OCI-LY3 (cell line): Measurements from ENCODE around the gene COLQ.

ENCODE experiments used
- H2AFZ ChIP-seq: fragments of 200-600, 300-600 bp; shearing (Covaris generic); 2 replicates; pipeline ENCODE4 v1.6.0; 2014; ENCODE audit warnings: antibody characterized with exemption, low read depth, low read length
- H3K27ac ChIP-seq: fragments of 200-600, 300-600 bp; sonication (generic); 2 replicates; pipeline ENCODE4 v1.5.1; 2014; ENCODE audit warnings: mild to moderate bottlenecking, low read length, moderate library complexity, mixed read lengths
- H3K27me3 ChIP-seq: fragments of 200-600, 300-600 bp; sonication (generic); 2 replicates; pipeline ENCODE4 v1.6.1; 2014; ENCODE audit warnings: low read depth, low read length, mixed read lengths
- H3K36me3 ChIP-seq: fragments of 200-600, 300-600 bp; sonication (generic); replicated peaks from 2 replicates; pipeline ENCODE3; 2014; ENCODE audit warnings: low read depth, low read length, mixed read lengths
- H3K4me1 ChIP-seq: fragments of 300-600, 200-600 bp; sonication (generic); 2 replicates; pipeline ENCODE4 v1.6.1; 2014; ENCODE audit warnings: low read length, mixed read lengths
- H3K4me2 ChIP-seq: fragments of 200-600, 300-600 bp; sonication (generic); 2 replicates; pipeline ENCODE4 v1.6.1; 2014; ENCODE audit warnings: low read length, mixed read lengths
- H3K4me3 ChIP-seq: fragments of 300-600, 200-600 bp; sonication (generic); 2 replicates; pipeline ENCODE4 v1.5.1; 2014; ENCODE audit warnings: antibody characterized with exemption, mild to moderate bottlenecking, low read length, moderate library complexity
- H3K79me2 ChIP-seq: fragments of 300-600, 200-600 bp; shearing (Covaris generic); 2 replicates; pipeline ENCODE4 v1.6.1; 2014; ENCODE audit warnings: mild to moderate bottlenecking, low read length, mixed read lengths
- H3K9ac ChIP-seq: fragments of 300-600, 200-600 bp; shearing (Covaris generic); 2 replicates; pipeline ENCODE4 v1.6.0; 2014; ENCODE audit warnings: mild to moderate bottlenecking, low read length, moderate library complexity
- H3K9me3 ChIP-seq: fragments of 200-600, 300-600 bp; shearing (Covaris generic); 2 replicates; pipeline ENCODE4 v1.6.1; 2014; ENCODE audit warnings: low read length, mixed read lengths; ENCODE audit not compliant: insufficient read depth
- H4K20me1 ChIP-seq: fragments of 200-600, 300-600 bp; sonication (generic); 2 replicates; pipeline ENCODE4 v1.6.1; 2016; ENCODE audit warnings: low read length, mixed read lengths; ENCODE audit not compliant: insufficient read depth
- EZH2phosphoT487 ChIP-seq: fragments of 200-600 bp; shearing (Covaris generic); IDR thresholded peaks from 2 replicates; pipeline ENCODE4 v1.6.1; 2018; ENCODE audit warnings: antibody characterized with exemption, mixed run types, low read depth
- TF ChIP-seq, protein P1 (sequence below): fragments of 200-600, 300-600 bp; sonication (generic); IDR thresholded peaks from 2 replicates; pipeline ENCODE4 v1.5.1; 2014; ENCODE audit warnings: antibody characterized with exemption, low read length, low read depth

COLQ gene

DNA sequence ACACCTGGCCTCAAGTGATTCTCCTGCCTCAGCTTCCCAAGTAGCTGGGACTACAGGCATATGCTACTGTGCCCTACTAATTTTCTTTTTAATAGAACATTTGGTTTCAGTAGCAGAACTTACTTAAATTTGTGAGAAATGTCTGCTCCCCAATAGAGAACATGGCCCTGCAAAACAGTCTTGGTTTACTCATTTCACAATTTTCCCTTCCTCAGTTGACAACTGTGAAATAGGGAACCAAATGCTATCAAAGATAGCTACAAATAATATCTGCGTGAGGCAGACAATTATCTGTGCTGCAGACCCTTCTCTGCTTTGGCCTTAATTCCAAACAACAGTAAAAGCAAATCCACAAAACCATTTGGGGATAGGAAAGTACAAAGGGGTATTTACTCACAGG, 116.7 kb downstream of the COLQ start:
- no peaks in the 10 kb centered on the region for H3K79me2 ChIP-seq
- H3K4me1 ChIP-seq = peaks cover 64% of the 10 kb centered on the region
- peak overlapping the region; percentile 88 for H3K4me2 ChIP-seq

DNA sequence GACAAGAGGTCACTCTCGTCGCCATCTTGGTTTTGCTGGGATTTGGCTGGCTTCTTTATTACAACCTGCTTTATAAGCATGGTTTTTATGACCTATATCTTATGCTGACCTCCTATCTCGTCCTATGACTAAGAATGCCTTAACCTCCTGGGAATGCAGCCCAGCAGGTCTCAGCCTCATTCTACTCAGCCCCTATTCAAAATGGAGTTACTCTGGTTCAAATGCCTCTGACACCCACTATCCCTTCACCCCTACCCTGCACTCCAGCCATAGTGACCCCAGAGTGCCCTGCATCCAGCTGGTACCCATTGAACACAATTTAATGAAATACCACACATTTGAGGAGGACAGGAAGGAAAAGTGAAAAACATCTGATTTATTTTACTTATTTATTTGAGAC, 117.5 kb downstream of the COLQ start:
- Histone ChIP-seq H3K4me3 (no peak overlapping the region), H3K4me2 (peak overlapping the region; percentile 42), H2AFZ (no peak overlapping the region), H3K27me3 (no peaks in the 10 kb centered on the region), H3K9ac (peak overlapping the region; percentile 66), H3K9me3 (no peaks in the 10 kb centered on the region), H3K27ac (peak overlapping the region; percentile 98), H4K20me1 (no peaks in the 10 kb centered on the region), H3K36me3 (peaks cover 3% of the 10 kb centered on the region), H3K79me2 (no peaks in the 10 kb centered on the region), H3K4me1 (peaks cover 57% of the 10 kb centered on the region)
- TF ChIP-seq, protein P1, sequence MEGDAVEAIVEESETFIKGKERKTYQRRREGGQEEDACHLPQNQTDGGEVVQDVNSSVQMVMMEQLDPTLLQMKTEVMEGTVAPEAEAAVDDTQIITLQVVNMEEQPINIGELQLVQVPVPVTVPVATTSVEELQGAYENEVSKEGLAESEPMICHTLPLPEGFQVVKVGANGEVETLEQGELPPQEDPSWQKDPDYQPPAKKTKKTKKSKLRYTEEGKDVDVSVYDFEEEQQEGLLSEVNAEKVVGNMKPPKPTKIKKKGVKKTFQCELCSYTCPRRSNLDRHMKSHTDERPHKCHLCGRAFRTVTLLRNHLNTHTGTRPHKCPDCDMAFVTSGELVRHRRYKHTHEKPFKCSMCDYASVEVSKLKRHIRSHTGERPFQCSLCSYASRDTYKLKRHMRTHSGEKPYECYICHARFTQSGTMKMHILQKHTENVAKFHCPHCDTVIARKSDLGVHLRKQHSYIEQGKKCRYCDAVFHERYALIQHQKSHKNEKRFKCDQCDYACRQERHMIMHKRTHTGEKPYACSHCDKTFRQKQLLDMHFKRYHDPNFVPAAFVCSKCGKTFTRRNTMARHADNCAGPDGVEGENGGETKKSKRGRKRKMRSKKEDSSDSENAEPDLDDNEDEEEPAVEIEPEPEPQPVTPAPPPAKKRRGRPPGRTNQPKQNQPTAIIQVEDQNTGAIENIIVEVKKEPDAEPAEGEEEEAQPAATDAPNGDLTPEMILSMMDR = no peak
- TF ChIP-seq EZH2phosphoT487 = no peak

More for the DNA sequence above, 116.7 kb downstream of the COLQ start:
- Histone ChIP-seq H3K27me3 (no peaks in the 10 kb centered on the region), H2AFZ (no peak overlapping the region), H3K9ac (peak overlapping the region; percentile 84), H4K20me1 (no peaks in the 10 kb centered on the region), H3K27ac (peak overlapping the region; percentile 98), H3K36me3 (peaks cover 6% of the 10 kb centered on the region), H3K9me3 (no peaks in the 10 kb centered on the region), H3K4me3 (peak overlapping the region; percentile 57)
- no peak for TF ChIP-seq EZH2phosphoT487
- TF ChIP-seq, protein P1 = no peak

DNA sequence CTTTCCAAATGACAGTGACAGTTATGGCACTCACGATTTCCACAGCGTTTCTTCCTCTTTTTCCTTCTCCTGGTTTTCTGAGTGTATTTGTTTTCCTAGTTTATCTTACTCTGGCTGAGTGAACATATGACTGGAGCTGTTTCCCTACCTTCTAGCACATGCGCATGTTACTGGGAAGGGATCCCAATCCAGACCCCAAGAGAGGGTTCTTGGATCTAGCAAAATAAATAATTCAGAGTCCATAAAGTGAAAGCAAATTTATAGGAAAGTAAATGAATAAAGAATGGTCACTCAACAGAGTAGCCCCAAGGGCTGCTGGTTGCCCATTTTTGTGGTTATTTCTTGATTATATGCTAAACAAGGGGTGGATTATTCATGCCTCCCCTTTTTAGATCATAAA, 118.0 kb downstream of the COLQ start:
- Histone ChIP-seq H3K4me3 (no peak overlapping the region), H3K4me2 (no peak overlapping the region), H2AFZ (no peak overlapping the region), H3K27me3 (no peaks in the 10 kb centered on the region), H3K79me2 (no peaks in the 10 kb centered on the region), H3K36me3 (peaks cover under 1% of the 10 kb centered on the region), H4K20me1 (no peaks in the 10 kb centered on the region), H3K9ac (peak overlapping the region; percentile 66; the same call in 1 of the 2 replicates), H3K4me1 (peaks cover 57% of the 10 kb centered on the region), H3K9me3 (no peaks in the 10 kb centered on the region), H3K27ac (peak overlapping the region; percentile 98)
- TF ChIP-seq, protein P1 = no peak
- no peak for TF ChIP-seq EZH2phosphoT487

DNA sequence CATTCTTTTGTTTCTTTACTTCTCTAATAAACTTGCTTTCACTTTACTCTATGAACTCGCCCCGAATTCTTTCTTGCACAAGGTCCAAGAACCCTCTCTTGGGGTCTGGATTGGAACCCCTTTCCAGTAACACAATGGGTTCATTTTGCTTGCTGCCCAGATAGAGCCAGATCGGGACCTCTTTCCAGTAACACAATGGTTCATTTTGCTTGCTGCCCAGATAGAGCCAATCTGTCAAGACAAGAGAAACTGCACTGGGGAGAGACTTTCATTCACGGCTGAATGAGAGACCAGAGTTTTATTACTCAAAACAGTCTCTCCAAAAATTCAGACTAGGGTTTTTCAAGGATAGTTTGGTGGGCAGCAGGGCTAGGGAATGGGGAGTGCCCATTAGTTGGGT, 119.6 kb downstream of the COLQ start:
- Histone ChIP-seq H3K36me3 (no peaks in the 10 kb centered on the region), H3K4me3 (peak overlapping the region; percentile 60), H3K27ac (peak overlapping the region; percentile 59), H2AFZ (peak overlapping the region; percentile 81), H3K79me2 (no peaks in the 10 kb centered on the region), H4K20me1 (no peaks in the 10 kb centered on the region), H3K27me3 (no peaks in the 10 kb centered on the region), H3K9ac (peak overlapping the region; percentile 64), H3K4me2 (peak overlapping the region; percentile 79), H3K9me3 (no peaks in the 10 kb centered on the region), H3K4me1 (peaks cover 57% of the 10 kb centered on the region)
- no peak for TF ChIP-seq EZH2phosphoT487
- TF ChIP-seq, protein P1 = no peak
